ENCODE results near the gene ERGIC1.

GRCh38 chr5:172825610-172826204 lies 8.3 kb upstream of the ERGIC1 start:
- TF ChIP-seq CTCF (IDR thresholded peaks at IDR 0.05), result no peak
- no peak for TF ChIP-seq POLR2A (IDR thresholded peaks at IDR 0.05)

Measured in adrenal gland (tissue), 5 donors.